GOT3 (cell line): Measurements from ENCODE around the gene ARID5B.
A peak's percentile ranks its signal among the peaks of the same experiment; 100 is the strongest.

Source experiments
- DNase-seq: peaks from one replicate; lab custom pipeline; 2025; ENCODE audit warnings: mixed read lengths; lab: John Stamatoyannopoulos, UW

ARID5B gene

DNA sequence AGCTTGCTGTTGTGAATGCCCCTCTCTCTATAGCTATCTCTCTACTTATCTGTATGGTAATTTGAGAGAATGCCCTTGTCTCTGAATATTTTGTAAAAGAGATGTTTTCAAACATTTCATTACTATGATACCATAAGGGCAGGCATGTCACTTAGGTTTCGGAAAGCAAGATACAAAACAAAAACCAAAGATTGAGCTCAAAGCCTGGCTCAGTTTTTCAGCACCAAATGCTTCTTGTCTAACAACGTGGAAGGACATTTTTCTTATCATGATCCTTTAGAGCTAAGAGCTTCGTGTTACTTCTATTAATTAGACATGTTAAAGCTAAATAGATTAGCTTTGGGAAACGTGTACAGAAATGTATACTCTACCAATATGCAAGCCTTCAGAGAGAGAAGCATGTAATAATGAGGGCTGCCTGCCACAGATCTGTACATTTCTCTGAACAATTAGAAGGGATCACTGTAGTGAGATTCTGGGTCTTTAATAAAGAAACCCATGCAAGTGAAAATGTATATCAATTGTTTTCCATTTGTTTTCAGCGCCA lies 148.9 kb downstream of the ARID5B start:
- DNase-seq = no peak

GRCh38 chr10:62050893-62051433 lies 149.5 kb downstream of the ARID5B start:
- DNase-seq = peak; percentile 16

- DNase-seq = no peak
Observed at GRCh38 chr10:62052276-62052675, 150.8 kb downstream of the ARID5B start.

GRCh38 chr10:62053860-62054259 lies 152.4 kb downstream of the ARID5B start:
- DNase-seq = no peak

DNA sequence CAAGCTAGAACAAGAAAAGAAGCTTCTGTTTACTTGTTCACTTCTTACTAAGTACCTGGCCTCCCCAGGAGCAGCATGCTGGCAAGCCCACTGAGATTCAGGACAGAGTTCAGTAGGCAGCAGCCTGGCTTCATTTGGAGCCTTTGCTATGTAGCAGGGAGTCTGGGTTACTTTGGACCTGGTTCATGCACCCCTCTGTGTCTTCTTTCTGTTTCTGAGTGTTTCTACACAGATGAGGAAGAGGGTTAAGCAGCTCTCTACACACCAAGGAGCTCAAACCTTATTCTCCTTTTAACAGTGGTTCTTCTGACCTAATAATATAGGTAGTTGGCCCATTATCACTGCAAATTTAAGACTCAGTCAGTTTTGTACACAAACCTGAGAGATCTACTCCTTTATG lies 152.9 kb downstream of the ARID5B start:
- no peak for DNase-seq

DNA sequence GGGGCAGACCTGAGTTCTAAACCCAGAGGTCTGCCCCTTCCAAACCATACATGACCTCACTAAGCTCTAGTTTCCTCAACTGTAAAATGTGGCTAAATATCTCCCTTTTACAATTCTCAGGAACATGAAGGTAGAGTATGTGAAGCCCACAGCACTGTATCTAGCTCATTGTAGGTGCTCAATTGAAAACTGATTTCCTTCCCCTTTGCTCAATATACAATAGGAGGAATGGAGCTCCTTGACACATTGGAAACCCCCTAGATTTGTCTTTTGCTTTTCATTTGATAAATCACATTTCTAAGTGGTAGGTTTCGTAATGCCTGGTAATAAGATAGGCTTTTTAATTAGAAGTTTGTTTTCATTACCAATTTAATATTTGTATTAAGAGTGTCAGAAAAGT lies 153.3 kb downstream of the ARID5B start:
- DNase-seq = no peak

- no peak for DNase-seq
Observed at GRCh38 chr10:62056219-62056618, 154.7 kb downstream of the ARID5B start.

DNA sequence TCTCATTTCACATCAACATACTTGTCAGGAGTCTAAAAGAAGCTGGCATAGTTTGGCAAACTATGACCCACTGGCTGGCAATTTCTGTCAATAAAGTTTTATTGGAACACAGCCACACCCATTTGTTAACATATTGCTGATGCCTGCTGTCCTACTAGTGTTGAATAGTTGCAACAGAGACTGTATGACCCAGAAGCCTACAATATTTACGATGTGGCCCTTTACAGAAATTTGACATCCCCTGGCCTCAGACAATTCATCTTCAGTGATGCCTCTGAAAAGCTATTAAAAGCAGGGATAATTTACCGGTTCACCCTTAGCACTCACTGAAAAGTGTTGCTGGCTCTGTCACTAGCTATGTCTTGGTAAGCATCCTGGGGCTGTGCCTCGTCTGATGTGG lies 155.2 kb downstream of the ARID5B start:
- no peak for DNase-seq

DNA sequence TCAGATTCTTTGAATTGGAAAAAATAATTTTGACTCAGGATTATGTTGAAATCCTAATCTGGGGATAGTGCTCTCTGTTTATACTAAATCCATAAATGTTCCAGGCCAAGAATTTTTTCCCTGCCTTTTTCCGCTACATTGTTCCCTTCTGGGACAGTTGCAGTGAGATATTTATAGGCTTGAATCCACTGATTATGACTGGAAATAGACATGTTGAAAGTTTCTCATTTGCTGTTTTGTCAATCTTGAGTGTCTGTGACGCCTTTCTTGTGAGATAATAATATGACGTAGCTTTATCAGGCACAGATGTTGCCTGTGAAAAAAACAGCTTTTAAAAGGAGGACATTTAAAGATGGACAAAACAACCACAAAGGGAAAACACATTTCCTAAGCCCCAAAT lies 155.9 kb downstream of the ARID5B start:
- no peak for DNase-seq

- no peak for DNase-seq
Observed at GRCh38 chr10:62057850-62058249, 156.4 kb downstream of the ARID5B start.

GRCh38 chr10:62058476-62058875 lies 157.0 kb downstream of the ARID5B start:
- DNase-seq = no peak

DNA sequence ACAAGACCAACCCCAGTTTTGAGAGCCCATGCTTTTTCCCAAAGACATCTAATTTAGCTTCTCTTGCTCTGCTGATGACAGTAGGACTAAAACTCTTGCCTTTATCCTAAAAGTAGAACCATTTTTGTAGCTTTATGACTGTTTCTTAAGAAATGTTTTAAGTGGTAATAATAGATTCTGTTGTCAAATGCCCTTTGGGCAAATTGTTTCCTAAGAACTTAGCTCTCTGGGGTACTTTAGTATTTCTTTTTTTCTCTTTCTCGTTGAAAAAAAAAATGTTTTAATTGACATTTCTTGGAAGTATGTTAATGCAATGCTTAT lies 157.4 kb downstream of the ARID5B start:
- DNase-seq = no peak

- DNase-seq = no peak
Observed at GRCh38 chr10:62059217-62059920, 157.9 kb downstream of the ARID5B start.

GRCh38 chr10:62062028-62062427 lies 160.5 kb downstream of the ARID5B start:
- no peak for DNase-seq

DNA sequence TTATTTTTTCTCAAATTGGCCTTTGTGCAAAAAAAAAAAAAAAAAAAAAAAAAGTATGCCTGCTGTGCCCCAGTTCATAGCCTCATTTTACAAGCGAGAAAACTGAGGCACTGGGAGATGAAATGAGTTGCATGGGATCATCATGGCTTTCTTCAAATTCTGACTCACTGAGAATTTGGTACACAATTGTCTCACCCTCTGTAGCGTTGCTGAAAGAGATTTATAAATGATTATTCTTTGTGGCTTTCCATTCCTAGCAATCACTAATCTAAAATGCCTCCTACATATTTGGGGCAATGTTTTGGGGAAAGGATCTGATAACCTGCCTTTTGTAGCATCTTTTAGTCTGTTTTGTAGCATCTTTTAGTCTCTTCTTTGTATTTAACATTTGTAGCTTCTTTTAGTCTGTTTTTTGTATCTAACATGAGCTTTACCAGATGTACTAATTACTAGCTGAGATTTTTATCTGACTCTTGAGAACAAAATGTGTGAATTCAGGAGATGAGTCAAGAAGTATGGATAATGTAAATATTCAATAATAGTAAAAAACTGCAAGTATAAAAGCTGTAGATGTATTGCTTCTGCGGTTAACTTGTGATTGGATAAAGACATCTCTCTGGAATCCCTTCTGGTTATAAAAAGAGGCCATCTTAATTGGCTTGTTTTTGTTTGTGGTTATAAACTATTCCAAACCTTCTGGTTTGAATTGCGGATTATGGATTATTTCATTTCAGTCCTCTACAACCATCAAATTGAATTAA lies 161.4 kb downstream of the ARID5B start:
- DNase-seq = no peak

GRCh38 chr10:62063795-62064472 lies 162.4 kb downstream of the ARID5B start:
- DNase-seq = no peak

DNA sequence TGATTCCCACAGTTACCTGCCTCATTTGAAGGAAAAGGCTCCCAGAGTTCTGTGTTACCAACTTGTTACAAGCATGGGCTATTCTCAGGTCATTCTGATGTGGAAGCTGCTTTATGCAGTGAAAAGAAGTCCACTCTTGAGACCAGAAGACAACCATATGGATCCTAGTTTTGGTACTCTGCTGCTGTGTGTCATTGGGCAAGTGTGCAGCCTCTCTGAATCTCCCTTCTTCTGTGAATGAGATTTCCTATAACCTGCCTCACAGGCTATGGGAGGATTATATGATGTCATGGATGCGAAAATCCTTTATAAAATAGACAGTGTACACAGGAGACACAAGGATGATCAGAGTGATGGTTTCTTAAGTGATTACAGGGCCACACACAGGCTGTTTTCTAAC lies 166.1 kb downstream of the ARID5B start:
- no peak for DNase-seq

DNA sequence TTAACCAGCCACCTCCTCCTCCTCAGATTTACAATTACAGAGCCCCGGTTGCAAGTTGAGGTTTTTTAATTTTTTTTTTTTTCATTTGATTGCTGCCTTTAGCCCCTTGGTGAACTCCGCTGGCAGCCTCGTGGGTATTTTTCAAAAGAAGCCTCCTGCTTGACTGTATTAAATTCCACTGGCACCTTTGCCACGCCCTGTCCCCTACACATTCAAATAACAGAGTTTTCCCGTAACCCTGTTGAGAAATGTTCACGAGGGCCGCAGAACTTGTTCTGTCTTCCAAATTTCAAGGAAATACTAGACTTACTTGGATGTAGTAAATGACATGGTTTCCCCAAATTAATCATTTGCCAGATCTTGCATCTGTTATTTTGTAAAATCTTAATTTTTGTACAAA lies 167.0 kb downstream of the ARID5B start:
- no peak for DNase-seq

DNA sequence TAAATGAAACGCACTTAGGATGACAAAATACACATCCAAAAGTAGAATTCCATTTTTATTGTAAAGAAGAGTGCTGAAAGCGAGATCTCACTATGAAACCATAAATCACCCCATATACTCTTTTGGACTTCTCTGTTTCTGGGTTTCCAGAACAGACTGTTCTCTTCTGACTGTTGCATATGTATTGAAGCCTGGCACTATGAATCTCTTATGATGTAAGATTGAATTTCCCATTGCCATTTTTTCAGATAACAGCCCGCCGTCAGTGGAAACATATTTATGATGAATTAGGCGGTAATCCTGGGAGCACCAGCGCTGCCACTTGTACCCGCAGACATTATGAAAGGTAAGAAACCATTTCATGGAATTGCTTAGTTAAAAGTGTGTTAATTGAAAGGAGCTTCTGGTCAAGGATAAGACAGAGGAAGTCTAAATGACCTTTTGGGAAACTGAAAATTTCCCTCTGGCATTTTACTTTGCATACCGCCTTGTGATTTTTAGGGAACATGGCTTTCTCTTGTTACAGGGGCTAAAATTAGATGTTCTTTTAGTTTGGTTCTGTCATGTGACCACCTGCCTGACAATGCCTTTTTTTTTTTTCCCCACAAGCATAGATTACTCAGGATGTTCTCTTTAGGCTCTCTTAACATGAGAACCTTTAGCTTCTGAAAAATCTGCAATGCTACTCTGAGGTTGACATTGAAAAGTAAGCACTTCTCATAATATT lies 168.1 kb downstream of the ARID5B start:
- DNase-seq = no peak

DNA sequence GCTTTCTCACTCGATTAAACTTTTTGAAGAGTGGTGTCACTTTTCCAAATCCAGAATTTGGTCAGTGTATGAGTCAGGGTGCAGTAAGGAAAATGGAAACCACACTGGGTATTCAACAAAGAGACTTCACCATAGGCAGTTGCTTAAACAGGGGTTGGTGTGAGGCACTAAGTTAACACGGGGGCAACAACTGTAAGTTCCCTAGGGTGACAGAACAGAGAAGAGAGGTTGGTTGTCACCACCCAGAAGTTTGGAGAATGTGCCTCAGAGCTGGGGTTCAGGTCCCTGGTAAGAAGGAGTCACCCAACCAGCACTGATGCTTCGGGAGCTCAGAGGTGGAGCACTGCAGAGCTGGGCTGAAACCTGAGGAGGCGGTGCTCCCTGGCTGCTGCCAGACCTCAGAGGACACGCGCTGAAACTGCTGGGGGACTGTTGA lies 170.4 kb downstream of the ARID5B start:
- DNase-seq = no peak

GRCh38 chr10:62072901-62073300 lies 171.4 kb downstream of the ARID5B start:
- no peak for DNase-seq

DNA sequence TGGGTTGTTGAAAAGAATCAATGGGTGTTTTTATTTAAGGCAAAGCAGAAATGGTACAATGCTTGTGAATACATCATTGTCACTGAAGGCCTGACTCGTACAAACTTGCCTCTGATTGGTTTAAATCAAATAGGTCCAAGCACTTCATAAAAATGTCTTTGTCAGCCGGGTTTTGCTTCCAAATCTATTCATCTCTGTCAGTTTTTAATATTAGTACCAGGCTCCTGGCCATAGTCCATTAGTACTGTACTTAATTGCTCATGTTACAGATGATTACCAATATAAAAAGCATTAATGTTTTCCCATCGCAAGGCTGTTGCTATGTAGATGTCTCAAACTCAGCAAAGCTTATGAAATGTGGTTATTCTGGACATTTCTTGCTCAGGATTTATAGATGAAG lies 171.9 kb downstream of the ARID5B start:
- no peak for DNase-seq
